Activated naive CD4-positive, alpha-beta T cell treated with anti-CD3 and anti-CD28 coated beads, Interleukin-2, amount 50 U/mL, for 16 hours (primary cell): Measurements from ENCODE around the gene STK32B.

ENCODE experiments used
- DNase-seq: peaks from one replicate; pipeline ENCODE4 v3.0.0-alpha.2; 2020

STK32B gene

DNA sequence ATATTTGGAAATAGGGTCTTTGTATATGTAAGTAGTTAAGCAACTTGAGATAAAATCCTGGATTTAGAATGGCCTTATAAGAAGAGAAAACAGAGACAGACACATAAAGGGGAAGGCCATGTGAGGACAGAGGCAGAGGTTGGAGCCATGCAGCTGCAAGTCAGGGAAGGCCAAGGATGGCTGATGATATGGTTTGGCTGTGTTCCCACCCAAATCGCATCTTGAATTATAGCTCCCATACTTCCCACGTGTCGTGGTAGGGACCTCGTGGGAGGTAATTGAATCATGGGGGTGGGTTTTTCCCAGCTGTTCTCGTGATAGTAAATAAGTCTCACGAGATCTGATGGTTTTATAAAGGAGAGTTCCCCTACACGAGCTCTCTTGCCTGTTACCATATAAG lies 76.3 kb downstream of the STK32B start:
- no peak for DNase-seq

DNA sequence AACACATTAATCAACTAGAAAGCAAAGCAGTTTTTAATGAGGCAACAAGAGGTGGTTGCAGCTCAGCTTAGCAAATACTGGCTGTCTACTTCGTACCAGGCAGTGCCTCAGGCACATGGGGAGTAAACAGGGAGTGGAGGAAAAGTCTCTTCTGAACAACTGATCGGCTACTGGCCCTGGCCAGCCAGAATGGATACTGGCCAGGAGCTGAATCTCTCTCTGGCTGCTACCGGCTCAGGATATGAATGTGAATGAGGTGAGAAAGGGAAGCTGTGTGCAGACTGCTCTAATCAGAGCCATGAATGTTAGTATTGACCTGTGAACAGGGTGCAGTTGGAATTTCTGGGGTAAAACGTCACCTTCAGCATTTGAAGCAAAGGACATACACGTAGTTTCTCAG lies 77.3 kb downstream of the STK32B start:
- no peak for DNase-seq

DNA sequence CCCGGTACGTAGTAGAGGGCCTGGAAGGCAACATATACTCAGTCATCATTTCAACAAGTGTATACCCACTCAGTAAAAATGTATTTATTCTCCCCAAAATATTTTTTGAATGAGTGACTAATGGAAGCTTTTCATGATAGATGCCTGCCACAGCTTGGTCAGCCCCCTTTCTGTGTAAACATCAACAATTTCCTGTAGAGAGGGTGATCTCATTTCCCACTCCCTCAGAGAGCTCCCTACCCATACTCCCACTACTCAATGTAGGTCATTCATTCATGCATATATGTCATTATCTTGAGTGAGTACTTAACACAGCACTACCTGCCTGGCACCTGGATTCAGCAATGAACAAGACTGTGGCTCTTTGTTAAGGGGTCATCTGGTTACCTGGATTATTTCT lies 81.9 kb downstream of the STK32B start:
- no peak for DNase-seq

GRCh38 chr4:5133933-5134594 lies 82.8 kb downstream of the STK32B start:
- no peak for DNase-seq

DNA sequence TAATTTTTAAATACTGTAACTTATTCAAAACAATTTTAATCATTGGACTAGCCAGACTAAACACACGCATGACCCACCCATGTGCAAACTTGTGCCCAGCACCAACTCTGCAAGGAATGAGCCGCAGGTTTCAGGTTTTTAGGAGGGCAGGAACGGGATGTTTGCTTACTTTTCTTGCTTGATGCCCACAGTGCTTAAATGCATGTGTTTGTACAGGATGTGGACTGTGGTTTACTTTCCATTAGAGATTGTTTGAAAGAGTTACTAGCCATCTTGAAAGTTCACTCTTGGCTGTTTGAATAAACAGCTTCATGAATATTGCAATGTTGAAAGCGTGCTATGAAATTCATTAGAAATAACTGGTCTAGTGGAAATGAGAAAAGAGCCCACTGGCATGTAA lies 83.3 kb downstream of the STK32B start:
- DNase-seq = no peak

DNA sequence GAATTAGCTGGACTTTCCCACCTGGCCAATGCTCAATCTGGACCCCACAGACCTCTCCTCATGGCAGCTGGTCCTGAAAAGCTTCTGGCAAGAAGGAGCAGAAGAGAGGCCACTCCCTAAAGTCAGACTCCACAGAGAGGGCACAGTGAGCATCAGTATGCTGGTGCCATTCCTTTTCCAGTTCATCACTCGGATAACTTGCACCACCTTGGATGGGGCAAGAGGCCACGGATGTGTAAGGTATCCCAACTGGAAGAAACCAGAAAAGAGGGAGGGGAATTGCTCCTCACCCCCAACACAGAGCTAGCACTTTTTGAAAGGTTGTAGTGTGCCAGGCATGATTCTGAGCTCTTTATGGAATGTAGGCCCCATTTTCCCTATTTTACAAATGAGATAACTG lies 85.9 kb downstream of the STK32B start:
- DNase-seq = no peak

DNA sequence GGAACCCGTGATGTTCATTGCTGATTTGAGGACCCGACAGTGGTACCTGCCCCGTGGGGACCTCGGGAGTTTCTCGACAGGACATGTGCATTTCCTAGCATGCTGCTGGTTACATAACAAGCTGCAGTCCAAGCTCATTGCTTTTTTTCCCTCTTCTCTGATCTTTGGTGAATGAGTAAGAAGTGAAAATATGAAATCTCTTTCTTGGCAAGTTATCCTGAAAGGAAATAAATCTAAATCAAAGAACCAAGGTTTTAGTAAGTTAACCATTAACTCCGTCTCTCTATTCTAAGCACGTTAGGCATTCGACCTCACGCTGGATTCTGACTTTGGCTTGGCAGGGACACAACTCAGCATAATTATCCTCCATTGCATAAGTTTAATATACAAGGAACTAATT lies 86.6 kb downstream of the STK32B start:
- no peak for DNase-seq

DNA sequence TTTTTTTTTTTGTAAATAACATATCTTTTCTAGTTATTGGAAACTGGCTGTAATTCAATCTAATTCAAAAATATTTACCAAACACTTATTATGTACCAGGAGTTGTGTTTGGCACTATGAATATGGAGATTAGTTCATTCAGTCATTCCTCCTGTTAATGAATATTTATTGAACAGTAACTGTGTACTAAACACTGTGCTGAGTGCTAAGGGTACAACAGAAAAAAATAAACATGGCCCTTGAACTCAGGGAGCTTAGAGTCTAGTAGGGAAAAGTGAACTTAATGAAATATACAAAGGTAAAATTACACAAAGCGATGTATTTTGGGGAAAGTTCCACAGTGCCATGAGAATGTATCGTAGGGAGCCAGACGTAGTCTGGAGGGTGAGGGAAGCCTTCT lies 87.1 kb downstream of the STK32B start:
- no peak for DNase-seq

DNA sequence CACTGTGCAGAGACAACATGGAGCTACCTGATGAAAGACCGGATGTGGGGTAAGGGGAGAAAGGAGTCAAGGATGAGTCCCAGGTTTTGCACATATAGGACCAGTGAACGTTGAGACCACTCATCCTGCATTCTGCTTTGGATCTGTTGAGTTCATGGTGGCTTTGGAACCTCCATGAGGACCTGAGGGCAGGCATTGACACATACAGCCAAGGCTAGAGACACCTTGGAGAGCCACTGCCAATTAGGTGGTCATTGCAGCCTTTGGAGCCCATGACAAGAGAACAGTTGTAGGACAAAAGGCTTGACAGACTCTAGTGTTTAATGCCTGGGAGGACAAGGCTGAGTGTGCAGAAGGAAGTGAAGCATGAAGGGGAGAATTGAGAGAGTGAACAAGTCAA lies 87.9 kb downstream of the STK32B start:
- no peak for DNase-seq

DNA sequence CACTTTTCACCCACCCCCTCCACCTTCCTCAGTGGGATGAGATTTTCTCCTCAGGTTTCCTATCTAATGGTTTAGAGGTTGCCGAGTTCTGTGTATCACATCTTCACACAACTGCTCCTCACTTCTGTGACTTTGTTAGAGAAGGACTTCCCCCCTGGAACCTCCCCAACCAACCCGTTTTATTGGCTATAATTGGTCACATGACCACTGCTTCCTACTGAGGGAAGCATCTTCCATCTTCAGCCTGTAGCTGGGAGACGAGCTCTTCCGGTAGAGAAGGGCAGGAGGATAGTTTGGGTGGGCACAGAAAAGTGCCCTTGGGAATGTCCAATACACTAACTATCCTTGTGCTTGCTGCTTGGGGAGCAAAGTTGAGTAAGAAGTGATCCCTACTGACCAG lies 90.5 kb downstream of the STK32B start:
- no peak for DNase-seq

GRCh38 chr4:5142726-5143125 lies 91.4 kb downstream of the STK32B start:
- DNase-seq = no peak

DNA sequence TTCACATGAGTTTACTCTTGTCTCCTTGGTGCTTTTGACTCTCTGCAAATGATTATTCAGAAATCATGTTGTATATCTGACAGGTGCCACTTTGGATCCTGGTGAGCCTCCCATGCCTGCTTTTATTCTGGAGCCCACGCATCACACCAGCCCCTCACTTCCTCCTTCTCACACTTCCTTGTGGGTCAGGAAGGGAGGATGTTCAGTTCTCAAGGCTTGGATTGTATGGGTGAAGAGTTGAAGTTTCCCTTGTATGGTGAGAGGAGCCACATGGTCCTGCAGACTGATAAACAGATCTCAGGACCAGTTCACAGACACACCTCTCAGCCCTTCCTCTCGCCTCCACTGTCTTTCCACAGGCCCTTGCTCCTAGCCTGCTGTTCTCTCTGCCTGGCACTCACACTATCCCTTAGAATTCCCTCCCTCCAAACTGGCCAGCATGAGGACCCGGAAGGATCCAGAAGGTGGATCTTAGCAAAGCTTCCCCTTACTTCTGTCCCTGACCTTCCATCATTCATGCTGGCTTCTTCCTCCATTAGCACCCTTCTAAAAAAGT lies 92.1 kb downstream of the STK32B start:
- DNase-seq = no peak

DNA sequence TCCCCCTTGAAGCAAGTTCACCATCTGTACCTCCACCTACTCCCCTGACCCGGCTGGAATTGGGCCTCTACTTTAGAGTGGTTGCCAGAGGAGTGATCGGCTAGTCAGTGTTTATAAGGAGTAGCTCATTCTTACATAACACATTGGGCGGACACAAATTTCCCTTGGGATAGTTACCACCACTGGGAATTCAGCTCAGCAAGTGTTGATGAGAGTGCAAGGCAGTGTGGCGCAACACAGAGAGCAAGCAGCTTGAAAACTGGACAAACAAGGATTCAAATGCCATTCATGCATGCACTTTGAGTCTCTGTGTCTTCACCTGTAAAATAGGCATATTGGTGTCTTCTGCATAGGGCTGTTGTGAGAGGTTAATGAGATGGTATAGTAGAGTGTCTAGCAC lies 92.7 kb downstream of the STK32B start:
- no peak for DNase-seq

DNA sequence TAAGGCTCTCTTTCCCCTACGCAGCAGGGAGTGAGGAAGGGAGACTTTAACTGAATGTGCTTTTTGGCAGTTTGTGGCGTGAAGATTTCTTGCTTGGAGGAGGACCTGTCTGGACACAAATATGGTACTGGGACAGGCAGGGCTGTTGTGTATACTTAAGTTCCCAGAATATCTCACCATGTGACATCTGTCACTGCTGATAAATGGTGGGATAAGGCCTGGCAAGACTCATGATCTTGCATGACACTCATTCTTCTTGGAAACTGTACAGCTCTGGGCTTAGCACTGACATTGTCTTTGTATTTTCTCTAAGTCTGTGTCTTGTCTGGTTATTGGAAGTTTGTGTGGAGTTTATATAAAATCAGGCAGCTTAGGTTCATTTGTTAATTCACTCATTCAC lies 93.1 kb downstream of the STK32B start:
- no peak for DNase-seq

GRCh38 chr4:5146248-5146647 lies 95.0 kb downstream of the STK32B start:
- no peak for DNase-seq

GRCh38 chr4:5152521-5152920 lies 101.2 kb downstream of the STK32B start:
- no peak for DNase-seq

DNA sequence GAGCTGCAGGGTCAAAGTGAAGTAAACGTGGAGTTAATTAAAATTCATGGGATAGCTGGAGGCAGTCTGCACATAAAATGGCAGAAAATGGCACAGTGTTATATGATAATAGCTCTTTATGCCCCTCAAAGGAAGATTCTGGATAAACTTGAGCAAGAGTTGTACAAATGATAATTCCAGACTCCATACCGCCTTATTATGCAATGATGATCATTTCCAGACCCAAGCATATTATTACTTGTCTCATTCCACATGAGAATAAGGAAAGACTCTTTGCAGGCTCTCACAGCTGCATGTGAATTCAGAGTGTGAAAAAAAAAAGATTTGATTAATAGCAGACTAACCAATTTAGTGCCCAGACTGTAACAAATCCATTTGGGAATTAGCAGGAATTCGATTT lies 105.4 kb downstream of the STK32B start:
- no peak for DNase-seq

DNA sequence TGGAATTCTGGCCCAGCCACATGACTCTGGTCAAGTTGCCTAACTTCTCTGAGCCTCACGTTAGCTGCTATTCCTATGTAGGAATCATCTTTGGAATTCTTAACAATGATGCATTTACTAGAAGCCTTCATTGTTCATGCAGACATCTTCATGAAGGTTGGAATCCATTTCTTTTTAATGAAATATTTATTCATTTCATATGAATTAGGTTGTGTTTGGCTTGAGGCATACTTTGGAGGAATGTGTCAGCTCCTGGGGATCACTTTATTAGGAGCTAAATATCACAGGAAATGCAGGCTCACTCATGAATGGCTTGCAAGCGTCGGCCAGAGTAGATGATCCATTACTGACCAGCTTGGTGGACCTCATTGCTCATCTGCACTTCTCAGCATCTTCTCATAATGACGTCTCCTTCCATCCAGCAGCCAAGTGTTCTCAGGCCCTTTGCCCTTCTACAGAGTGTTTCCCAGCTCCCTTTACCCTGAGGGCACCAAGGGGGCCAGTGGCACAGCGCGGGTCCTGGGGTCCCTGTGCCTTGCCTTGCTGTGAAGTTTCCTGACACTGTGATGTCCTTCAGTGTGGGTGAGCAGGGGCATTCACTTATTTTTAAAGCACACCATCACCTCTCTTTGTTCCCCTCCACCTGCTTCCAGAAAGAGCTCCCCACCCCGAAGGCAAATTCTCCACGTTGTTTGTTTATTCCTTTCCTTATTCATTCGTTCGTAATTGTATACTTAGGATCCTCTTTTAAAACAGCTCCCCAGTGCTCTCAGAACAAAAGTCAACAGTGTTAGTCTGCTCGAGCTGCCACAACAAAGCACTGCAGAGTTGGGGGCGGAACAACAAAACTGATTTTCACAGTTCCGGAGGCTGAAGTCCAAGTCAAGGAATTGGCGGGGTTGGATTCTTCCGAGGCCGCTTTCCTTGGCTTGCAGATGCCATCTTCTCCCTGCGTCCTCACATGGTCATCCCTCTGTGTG lies 106.8 kb downstream of the STK32B start:
- DNase-seq = no peak

DNA sequence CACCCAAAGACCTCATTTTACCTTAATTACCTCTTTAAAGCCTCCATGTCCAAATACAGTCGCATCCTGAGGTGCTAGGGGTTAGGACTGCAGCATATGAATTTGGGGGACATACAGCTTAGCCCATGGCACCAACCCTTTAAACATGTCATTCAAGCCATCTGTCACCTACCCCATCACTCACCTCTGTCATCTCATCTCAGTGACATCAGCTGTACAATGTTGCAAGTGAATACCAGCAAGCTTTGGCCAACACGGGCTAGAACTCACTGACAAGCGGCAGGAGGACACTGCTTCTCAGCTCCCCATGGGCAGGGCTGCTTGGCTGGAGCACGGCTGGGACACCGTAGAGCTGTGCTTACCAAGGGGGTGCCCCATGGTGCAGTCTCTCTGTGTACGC lies 107.5 kb downstream of the STK32B start:
- DNase-seq = no peak

DNA sequence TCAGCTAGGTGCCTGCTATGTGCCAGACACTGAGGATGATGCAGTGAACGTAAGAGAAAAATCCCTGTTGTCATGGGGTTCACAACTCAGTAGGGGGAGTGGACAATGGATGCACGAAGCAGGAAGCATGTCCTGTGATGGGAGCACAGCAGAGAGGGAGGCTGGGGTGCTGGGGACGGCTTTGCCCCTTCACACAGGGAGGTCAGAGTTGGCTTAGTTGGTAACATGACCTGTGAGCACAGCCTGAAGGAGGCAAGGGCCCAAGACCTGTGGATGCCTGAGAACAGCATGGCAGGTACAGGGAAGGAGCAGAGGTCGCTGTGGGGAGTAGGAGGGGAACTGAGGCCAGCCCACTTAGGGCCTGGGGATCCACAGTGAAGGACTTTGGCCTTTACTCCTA lies 109.4 kb downstream of the STK32B start:
- no peak for DNase-seq

DNA sequence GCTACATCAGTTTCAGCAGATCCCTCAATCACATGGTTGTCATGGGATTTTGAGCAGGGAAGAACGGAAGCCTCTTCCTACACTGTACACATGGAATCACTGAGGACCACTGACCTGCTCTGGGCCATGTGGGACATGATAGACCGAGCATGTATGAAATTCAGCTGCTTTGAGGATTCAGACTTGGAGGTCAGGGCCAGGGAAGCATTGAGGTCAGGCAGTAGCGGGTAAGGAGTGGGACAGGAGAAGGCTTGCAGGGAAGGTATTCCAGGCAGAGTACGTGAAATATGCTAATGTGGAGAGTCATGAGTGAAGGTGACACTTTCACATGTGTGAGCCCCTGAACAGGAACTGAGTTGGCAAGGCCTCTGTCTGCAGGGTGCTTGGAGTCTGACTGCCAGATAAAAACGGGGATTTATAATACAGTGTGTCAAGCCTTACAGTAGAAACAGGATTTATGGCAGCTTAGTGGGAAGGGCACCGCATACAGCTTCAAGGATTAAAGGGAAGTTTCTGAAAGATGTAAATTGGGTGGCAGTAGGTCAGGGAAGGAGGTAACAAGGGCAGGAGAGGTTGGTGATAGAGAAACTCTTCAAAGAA lies 111.7 kb downstream of the STK32B start:
- DNase-seq = no peak

DNA sequence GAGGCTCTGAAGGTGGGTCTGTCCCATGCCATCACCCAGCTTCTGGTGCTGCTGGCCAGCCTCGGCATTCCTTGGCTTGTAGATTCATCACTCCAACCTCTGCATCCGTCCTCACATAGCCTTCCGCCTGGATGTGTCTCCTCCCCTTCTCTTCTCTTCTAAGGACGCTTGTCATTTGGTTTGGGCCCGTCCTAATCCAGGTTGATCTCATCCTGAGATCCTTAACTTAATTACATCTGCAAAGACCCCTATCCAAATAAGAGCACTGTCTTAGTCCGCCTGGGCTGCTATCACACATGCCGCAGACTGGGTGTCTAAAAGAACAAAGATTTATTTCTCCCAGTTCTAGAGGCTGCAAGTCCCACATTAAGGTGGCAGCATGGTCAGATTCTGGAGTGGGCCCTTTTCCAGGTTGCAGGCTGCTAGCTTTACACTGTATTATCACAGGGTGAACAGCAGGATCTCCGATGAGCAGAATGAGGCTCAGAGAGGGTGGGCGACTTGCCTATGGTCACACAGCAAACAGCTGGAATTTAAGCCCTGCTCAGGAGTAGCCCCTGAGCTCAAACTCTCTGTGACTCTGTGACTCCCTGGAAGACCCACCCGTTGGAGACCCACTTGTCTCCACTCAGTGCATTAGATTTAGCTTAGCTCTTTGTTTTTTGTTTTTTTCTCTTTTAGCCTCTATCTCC lies 113.1 kb downstream of the STK32B start:
- DNase-seq = no peak
